RPMI8226 (cell line): ENCODE measurements around the gene SKP2.
"Not testable (repeated sequence)": the region's sequence is repeated elsewhere in the genome, so short reads cannot be mapped to it uniquely, and the experiment has no call there.

Source experiments
- DNase-seq: peaks from one replicate; pipeline ENCODE4 v3.0.0-alpha.2; 2015

Gene SKP2

GRCh38 chr5:36151434-36152323, at the start of gene SKP2, which contains the start of gene LMBRD2:
TSS of gene SKP2 (plus strand) at chr5:36152111. CDS start at chr5:36152263, 152 bp downstream.
TSS of gene LMBRD2 (minus strand) at chr5:36151887. CDS start at chr5:36143349, 8,538 bp downstream.
- DNase-seq = peak; percentile 93

- no peak for DNase-seq
These were observed 46.1 kb upstream of the SKP2 start for GRCh38 chr5:36105819-36106218.

- no peak for DNase-seq
These were observed 43.0 kb upstream of the SKP2 start for GRCh38 chr5:36108758-36109460.

GRCh38 chr5:36111238-36111637, 40.7 kb upstream of the SKP2 start:
- DNase-seq = no peak

- DNase-seq = no peak
These were observed 26.0 kb upstream of the SKP2 start for GRCh38 chr5:36125868-36126267.

GRCh38 chr5:36128795-36129194, 23.1 kb upstream of the SKP2 start:
- DNase-seq = no peak

- DNase-seq = not testable (repeated sequence)
These were observed 22.2 kb upstream of the SKP2 start for GRCh38 chr5:36129666-36130065.

- DNase-seq = not testable (repeated sequence)
These were observed 18.9 kb upstream of the SKP2 start for GRCh38 chr5:36133009-36133408.

GRCh38 chr5:36135988-36136387, 15.9 kb upstream of the SKP2 start:
- DNase-seq = no peak

GRCh38 chr5:36136581-36136980, 15.3 kb upstream of the SKP2 start:
- DNase-seq = no peak

GRCh38 chr5:36138900-36139683, 12.8 kb upstream of the SKP2 start:
- no peak for DNase-seq

GRCh38 chr5:36145311-36145710, 6.6 kb upstream of the SKP2 start:
- DNase-seq = no peak

- DNase-seq = no peak
These were observed 5.5 kb upstream of the SKP2 start for GRCh38 chr5:36146390-36146789.

- DNase-seq = no peak
These were observed 4.2 kb upstream of the SKP2 start for GRCh38 chr5:36147681-36148080.

- DNase-seq = peak; percentile 42
These were observed 1.1 kb upstream of the SKP2 start for GRCh38 chr5:36150676-36151433.

GRCh38 chr5:36152324-36153297, 700 bp downstream of the SKP2 start:
- DNase-seq = peak; percentile 2

GRCh38 chr5:36153298-36153677, 1.4 kb downstream of the SKP2 start:
- DNase-seq = no peak

GRCh38 chr5:36153726-36154125, 1.8 kb downstream of the SKP2 start:
- no peak for DNase-seq

GRCh38 chr5:36155291-36155690, 3.4 kb downstream of the SKP2 start:
- DNase-seq = no peak

- DNase-seq = no peak
These were observed 4.2 kb downstream of the SKP2 start for GRCh38 chr5:36156121-36156601.

- DNase-seq = no peak
These were observed 4.7 kb downstream of the SKP2 start for GRCh38 chr5:36156619-36157018.
